Measurements from ENCODE around the gene CEMIP.

CEMIP gene

GRCh38 chr15:80942746-80943565, 163.8 kb downstream of the CEMIP start:
- no peak overlapping the region for H3K27ac ChIP-seq
- TF ChIP-seq CTCF (IDR thresholded peaks at IDR 0.05) (no peak), ZFX (IDR thresholded peaks at IDR 0.05; ENCODE audit: borderline replicate concordance) (no peak)

- no peak for TF ChIP-seq CTCF (IDR thresholded peaks at IDR 0.05)
- no peak for TF ChIP-seq ZFX (IDR thresholded peaks at IDR 0.05; ENCODE audit: borderline replicate concordance)
These were observed 165.6 kb downstream of the CEMIP start for GRCh38 chr15:80944818-80945217.

GRCh38 chr15:80945605-80946004, 166.4 kb downstream of the CEMIP start:
- TF ChIP-seq ZFX (IDR thresholded peaks at IDR 0.05; ENCODE audit: borderline replicate concordance) (no peak), CTCF (IDR thresholded peaks at IDR 0.05) (no peak)
- H3K27ac ChIP-seq, result no peak overlapping the region

More at GRCh38 chr15:80944818-80945217, 165.6 kb downstream of the CEMIP start:
- no peak overlapping the region for H3K27ac ChIP-seq

GRCh38 chr15:80946576-80946975, 167.4 kb downstream of the CEMIP start:
- H3K27ac ChIP-seq, result no peak overlapping the region
- TF ChIP-seq ZFX (IDR thresholded peaks at IDR 0.05; ENCODE audit: borderline replicate concordance) (no peak), CTCF (IDR thresholded peaks at IDR 0.05) (no peak)

- TF ChIP-seq CTCF (IDR thresholded peaks at IDR 0.05) (no peak), ZFX (IDR thresholded peaks at IDR 0.05; ENCODE audit: borderline replicate concordance) (no peak)
- H3K27ac ChIP-seq, result no peak overlapping the region
These were observed 169.6 kb downstream of the CEMIP start for GRCh38 chr15:80948651-80949292.

- TF ChIP-seq ZFX (IDR thresholded peaks at IDR 0.05; ENCODE audit: borderline replicate concordance) (no peak), CTCF (IDR thresholded peaks at IDR 0.05) (no peak)
- H3K27ac ChIP-seq, result no peak overlapping the region
These were observed 170.6 kb downstream of the CEMIP start for GRCh38 chr15:80949756-80950155.
